ENCODE measurements around the gene ZNF230.

DNA sequence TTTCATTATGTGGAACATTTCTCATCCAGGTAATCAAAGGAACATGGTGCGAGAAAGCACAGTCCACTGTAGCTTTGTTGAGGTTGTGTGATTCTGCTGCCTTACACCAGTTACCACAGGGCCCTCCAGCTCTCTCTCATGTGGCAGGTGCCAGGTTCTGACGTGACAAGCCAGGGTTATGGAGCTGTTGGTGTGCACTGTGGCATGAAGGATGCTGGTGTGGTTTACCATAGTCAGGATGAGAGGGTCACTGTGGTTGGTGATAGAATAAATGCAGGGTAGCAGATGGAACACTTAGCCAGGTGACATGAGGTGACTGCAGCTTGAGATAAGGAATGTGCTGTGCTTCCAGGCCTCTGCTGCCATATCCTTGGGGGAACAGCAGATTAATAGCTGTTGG, 56.5 kb downstream of the ZNF230 start:
- TF ChIP-seq, protein P1, sequence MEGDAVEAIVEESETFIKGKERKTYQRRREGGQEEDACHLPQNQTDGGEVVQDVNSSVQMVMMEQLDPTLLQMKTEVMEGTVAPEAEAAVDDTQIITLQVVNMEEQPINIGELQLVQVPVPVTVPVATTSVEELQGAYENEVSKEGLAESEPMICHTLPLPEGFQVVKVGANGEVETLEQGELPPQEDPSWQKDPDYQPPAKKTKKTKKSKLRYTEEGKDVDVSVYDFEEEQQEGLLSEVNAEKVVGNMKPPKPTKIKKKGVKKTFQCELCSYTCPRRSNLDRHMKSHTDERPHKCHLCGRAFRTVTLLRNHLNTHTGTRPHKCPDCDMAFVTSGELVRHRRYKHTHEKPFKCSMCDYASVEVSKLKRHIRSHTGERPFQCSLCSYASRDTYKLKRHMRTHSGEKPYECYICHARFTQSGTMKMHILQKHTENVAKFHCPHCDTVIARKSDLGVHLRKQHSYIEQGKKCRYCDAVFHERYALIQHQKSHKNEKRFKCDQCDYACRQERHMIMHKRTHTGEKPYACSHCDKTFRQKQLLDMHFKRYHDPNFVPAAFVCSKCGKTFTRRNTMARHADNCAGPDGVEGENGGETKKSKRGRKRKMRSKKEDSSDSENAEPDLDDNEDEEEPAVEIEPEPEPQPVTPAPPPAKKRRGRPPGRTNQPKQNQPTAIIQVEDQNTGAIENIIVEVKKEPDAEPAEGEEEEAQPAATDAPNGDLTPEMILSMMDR (conservative IDR thresholded peaks at IDR 0.05) = no peak
- no peak for TF ChIP-seq EZH2 (IDR thresholded peaks at IDR 0.05; ENCODE audit: low read depth)
